AG09319 (cell line): ENCODE results near the gene CHN2.

Experiments used
- DNase-seq: peaks from one replicate; pipeline ENCODE4 v3.0.0-alpha.2; 2010; ENCODE audit warnings: low read depth; ENCODE audit errors: extremely low read depth
- TF ChIP-seq, protein P1 (sequence below): IDR thresholded peaks from 2 replicates; pipeline ENCODE4 v1.5.1; 2011; ENCODE audit warnings: low read depth, mild to moderate bottlenecking, inconsistent platforms, low read length, moderate library complexity

CHN2 gene

GRCh38 chr7:29330136-29330535 is 135.6 kb downstream of the CHN2 start:
- TF ChIP-seq, protein P1, sequence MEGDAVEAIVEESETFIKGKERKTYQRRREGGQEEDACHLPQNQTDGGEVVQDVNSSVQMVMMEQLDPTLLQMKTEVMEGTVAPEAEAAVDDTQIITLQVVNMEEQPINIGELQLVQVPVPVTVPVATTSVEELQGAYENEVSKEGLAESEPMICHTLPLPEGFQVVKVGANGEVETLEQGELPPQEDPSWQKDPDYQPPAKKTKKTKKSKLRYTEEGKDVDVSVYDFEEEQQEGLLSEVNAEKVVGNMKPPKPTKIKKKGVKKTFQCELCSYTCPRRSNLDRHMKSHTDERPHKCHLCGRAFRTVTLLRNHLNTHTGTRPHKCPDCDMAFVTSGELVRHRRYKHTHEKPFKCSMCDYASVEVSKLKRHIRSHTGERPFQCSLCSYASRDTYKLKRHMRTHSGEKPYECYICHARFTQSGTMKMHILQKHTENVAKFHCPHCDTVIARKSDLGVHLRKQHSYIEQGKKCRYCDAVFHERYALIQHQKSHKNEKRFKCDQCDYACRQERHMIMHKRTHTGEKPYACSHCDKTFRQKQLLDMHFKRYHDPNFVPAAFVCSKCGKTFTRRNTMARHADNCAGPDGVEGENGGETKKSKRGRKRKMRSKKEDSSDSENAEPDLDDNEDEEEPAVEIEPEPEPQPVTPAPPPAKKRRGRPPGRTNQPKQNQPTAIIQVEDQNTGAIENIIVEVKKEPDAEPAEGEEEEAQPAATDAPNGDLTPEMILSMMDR: no peak
- no peak for DNase-seq

DNA sequence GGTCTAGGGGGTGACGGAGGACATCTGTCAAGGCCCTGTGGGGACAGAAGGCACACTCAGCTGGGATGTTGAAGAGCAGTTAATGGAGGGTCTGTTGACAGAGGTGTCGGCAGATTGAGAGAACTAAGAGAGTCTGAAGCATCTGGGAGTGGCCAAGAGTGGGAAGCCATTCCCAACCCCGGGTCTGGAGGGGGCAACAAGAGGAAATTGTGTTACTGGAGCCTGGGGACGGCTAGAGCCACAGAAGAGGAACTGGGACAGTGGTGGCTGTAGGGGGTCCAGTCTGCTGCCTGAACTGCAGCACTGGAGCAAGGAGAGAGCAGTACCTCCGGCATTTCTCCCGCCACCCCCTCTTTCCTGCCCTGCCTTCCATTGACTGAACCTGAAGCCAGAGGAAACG is 136.6 kb downstream of the CHN2 start:
- DNase-seq: no peak
- TF ChIP-seq, protein P1: no peak

- TF ChIP-seq, protein P1: no peak
- DNase-seq: no peak
These were observed 137.7 kb downstream of the CHN2 start for GRCh38 chr7:29332042-29332811.

DNA sequence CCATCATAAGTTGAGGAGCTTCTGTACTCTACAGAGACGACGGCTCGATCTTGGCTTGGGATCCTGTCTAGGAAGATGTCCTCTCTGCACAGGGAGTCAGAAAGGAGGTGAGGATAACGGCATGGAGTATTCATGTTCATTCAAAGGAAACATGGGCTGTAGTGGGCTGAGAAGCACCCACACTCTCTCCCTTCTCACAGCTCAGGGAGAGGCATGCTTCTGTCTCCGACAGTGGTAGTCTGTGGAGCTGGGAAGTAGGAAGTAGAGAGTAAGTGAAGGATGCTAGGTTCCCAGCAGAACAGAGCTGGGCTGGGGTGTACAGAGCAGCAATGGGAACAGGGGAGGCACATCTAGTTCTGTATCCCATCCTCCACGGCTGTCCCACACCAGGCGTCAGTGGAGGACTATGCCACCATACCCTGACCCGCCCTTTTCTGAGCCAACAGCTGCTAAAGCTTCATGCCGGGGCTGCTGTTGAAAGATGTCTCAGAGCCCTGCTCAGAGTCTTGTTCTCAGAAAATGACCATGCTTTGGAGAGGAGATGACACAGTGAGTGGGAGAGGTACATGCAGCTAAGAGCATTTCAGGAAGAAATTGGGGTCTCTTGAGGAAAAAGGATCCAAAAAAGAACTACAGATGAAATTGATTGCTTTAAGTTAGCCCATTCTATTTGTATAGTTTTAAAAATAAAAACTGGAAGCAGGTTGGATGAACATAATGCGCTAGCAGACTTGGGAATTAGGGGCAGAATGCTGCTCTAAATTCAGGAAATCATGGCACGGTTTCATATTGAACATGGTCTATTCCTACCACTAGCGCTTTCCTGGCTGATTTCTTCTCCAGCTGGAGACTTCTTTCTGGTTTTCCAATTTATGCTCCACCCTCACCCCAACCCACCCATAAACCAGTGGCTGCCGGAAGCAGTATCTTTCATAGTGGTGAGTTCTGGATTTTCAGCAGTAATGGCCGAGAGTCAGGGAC is 138.6 kb downstream of the CHN2 start:
- DNase-seq: no peak
- TF ChIP-seq, protein P1: no peak

DNA sequence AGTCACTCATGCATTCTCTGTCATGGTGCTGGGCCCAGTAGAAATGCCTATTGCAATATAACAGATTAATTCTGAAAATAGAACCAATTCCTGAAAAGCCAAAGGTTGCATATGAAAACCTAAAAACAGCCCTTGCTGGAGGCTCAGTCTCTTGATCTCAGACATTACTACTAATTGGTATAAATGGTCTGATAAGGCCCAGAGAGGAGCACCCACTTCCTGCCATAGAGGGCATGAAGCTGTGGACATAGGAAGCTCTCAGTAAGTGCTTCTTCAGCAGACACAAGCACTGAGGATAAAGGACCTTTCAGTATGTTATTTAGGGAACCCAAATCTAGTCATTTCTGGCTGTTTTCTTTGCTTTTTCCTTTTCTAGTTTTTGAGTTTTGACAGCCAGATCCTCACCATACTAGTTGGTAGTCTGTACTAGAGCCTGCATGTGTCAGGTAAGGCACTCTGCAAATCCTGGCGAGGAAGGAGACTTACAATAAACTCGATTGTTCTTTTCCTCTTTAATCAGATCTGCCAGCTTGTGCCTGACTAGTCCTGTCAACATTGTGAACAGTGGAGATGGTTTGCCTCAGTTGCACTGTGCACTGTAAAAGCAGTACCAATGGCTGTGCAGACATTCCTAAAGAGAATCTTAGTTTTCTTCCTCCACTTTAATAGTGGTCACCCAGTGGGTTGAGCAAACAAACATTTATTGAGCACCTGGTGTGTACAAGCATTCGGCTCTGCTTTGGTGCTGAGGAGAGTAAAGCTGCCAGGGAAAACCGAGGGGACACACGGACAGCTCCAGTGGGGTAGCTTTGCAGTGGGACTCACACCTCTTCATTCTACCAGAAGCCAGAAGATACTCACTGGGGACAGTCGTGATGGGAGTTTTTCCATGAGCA is 140.9 kb downstream of the CHN2 start:
- TF ChIP-seq, protein P1: no peak
- DNase-seq: no peak

DNA sequence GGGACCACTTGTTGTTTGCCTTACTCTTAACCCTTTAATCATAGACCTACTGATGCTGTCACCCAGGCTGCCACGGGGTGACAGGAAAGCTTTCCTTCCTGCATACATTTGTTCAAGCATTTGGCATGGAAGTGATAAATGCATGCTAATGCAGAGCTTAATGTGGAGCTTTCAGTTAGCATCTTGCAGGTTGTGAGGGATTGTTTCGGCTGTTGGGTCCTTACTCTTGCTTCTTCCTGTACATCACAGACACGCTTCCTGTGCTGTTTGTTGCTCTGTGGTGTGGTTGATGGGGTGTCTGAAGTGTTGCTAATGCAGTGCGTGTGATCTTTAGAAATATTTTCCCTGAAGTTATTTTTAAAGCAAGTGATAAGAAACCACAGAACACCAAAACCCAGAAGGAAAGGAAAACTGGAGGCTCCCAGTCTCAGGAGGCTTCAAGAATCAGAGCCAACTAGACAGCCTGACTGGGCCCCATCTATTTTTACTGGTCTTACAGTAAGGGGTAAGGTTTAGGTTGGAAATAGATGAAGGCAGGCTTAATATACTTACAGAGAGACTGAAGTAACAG is 143.1 kb downstream of the CHN2 start:
- TF ChIP-seq, protein P1: no peak
- DNase-seq: no peak
